HG03175 (cell line): Measurements from ENCODE around the gene MAPKAPK3.

Experiments used
- ATAC-seq: cut with Tn5 transposase; IDR thresholded peaks from one replicate; pipeline ENCODE4 v1.9.1; 2021; ENCODE audit warnings: mild to moderate bottlenecking, moderate library complexity; ENCODE audit not compliant: unreplicated experiment

Gene MAPKAPK3

GRCh38 chr3:50617096-50617791 is at the start of gene MAPKAPK3:
TSS of gene MAPKAPK3 (plus strand) at chr3:50617151. CDS start at chr3:50617566, 415 bp downstream.
- ATAC-seq = peak; percentile 23

- ATAC-seq = peak; percentile 75
Observed at GRCh38 chr3:50567386-50568167, 49.4 kb upstream of the MAPKAPK3 start, which contains the start of gene C3orf18. TSS of gene C3orf18 (minus strand) at chr3:50567747. CDS start at chr3:50565699, 2,048 bp downstream.

DNA sequence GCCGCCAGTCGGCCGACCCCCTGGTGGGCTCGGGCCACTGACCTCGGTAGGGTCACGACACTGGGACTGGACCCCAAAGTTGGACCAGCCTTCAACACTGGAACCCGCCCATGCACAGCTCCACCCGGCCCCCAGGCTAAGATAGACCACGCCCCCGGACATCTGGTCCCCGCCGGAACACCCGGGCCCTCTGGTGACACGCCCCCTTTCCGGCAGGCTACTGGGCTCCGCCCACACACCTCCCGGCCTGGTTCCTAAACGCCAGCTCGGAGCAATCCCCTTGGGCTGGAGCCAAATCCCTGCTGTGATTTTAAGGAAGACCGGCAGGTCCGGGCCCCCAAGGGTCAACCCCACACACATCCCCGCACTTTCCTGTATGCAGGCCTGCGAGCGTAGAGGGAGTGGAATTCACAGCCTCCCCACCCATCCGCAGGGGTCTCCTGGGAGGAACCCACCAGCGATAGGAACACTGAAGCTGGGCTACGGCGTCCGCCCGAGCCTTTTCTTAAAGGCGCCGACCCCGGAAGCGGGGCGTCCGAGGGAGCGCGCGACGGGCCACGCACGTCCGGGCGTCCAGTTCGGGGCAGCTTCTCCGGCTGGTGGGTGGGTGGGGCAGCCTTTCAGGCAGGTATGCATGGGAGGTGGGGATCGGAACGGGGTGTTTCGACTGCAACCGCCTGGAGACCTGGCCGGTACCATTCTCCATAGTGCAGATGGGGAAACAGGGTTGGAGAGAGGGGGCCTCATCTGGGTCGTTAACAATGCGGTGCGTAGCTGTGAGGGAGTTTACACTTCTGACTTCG is 47.8 kb upstream of the MAPKAPK3 start, which contains the start of gene HEMK1:
Gene HEMK1, plus strand, starts transcription at position 576 of the 803 bp plus-strand sequence. CDS start 1,583 bp downstream, outside the sequence.
- ATAC-seq = peak; percentile 64

DNA sequence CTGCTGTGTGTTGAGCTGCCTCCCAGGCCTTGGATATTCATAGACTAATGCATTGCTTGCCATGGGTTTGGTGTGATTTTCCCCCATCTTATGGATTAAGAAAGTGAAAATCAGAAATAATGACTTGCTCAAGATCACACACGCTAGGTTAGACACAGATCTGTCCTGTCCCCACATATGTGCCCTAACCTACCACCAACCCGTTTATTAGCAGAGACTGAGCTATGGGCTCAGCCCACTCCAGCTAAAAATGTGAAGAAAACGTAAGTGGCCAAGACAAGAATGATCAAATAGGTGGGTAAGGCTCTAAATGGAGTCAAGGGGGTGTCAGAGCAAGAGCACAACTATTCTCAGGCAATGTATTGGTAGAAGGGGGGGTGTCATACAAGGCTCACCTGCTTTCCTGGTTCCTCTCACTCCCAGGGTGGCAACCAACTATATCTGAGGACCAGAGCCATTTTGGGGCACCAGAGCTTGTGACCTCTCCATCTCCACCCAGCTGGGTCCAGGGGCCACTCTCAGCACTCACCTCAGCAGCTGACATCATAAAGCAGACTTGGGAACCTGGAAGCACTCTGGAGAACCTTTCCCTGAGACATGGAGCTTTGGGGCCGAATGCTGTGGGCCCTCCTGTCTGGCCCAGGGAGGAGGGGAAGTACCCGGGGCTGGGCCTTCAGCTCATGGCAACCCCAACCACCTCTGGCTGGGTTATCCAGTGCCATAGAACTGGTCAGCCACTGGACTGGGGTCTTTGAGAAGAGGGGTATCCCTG is 46.3 kb upstream of the MAPKAPK3 start:
- no peak for ATAC-seq

GRCh38 chr3:50571486-50571885 is 45.5 kb upstream of the MAPKAPK3 start:
- no peak for ATAC-seq

GRCh38 chr3:50572158-50572557 is 44.8 kb upstream of the MAPKAPK3 start:
- no peak for ATAC-seq

DNA sequence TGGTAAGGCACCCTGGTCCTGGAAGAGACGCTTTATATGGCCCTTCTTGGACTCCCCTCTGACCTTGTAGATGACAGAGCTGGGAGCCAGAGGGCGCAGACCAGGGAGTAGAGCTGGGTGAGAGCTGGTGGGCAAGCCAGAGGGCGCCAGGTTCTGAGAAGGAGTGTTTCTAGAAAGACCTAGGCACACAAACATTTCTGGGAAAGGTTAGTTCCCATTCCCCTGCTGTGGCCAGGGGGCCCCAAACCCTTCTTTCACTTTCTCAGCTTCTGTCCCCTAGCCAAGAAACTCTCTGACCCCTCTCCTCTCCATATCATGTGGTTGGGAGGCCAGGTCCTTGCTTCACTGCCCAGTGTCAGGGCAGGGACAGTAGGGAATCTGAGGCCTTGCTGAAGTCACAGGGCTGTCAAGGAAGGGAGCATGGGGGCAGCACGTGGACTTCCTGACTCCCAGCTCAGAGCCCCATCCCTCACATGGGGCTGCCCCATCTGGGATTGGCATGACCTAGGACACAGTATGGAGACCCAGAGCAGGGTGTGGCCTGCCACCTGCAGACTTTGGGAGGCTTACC is 44.1 kb upstream of the MAPKAPK3 start:
- no peak for ATAC-seq

DNA sequence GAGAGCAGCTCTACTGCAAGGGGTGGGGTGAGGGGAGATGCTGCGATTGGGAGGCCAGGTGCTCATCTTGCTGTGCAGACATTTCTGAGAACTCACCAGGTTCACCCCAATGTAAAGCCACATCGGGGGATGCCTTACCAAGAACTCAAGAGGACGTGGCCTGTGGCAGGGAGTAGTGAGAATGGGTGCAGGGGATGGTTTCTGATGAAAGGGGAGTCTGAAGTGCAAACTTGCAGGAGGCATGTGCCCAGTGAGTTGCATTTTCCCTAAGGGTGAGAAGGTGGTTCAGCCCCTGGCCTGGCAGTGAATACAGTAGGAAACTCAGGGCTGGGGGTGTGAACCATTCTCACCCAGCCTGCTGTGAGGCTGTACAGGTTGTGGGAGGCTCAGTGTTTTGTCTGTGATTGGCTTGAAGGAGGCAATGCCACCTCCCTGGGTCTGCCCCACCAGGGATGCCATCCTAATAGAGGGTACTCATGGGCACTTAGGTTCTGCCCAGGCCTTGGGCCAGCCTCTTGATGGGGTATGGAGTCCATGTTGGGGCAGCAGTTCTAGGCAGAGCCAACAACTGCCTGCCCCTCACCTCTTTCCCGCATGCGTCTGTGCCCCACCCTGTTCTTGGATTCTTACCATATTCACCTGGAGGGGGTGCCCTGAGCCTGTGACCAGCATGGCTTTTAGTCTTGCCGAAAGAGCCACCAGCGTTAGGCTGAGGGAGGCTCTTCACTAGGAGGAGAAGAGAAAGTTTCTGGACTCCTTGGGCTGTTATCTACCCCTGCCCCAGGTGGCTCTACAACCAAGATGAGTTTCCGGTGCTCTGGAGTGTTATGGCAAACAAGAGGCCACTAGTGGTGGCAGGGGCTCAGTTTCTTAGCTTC is 43.1 kb upstream of the MAPKAPK3 start:
- no peak for ATAC-seq

GRCh38 chr3:50574444-50574831 is 42.5 kb upstream of the MAPKAPK3 start:
- ATAC-seq = no peak

GRCh38 chr3:50575372-50575771 is 41.6 kb upstream of the MAPKAPK3 start:
- ATAC-seq = no peak

DNA sequence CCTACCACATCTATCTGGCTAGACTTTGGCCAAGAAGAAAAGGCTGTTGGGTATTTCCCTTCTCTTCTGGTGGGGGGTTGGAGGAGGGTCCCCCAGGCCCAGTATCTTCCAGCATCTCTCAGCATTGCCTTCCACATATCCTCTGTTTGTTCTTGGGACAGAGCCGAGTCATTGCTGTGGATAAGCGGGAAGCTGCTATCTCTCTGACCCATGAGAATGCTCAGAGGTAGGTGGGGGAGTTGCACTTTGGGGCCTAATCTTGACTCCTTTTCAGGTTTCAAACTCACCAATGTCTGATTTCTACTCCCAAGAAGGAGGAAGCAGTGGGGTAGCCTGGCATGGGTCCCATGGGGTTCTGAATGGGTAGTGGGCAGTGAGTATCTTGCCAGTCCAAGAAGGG is 39.6 kb upstream of the MAPKAPK3 start:
- ATAC-seq = no peak

- ATAC-seq = no peak
Observed at GRCh38 chr3:50580683-50581458, 36.1 kb upstream of the MAPKAPK3 start.

- no peak for ATAC-seq
Observed at GRCh38 chr3:50581459-50581842, 35.5 kb upstream of the MAPKAPK3 start.

DNA sequence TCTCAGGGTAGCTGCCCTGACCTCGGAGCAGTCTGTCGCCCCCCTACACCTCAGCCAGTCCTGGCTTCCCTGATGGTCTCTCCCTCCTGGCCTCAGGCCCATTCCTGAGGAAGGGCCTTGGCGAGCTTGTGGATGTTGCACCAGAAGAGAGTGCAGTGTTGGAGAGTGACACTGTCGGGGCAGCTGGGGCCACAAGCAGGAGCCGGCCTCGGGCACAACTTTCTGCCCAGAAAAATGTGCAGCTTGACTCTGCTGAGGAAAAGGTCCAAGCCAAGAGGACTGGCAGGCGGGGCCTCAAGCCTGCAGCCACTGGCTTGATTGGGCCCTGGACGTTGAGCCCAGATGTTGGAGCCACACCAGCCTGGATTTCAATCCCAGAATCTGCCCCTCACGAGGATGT is 34.9 kb upstream of the MAPKAPK3 start:
- no peak for ATAC-seq

DNA sequence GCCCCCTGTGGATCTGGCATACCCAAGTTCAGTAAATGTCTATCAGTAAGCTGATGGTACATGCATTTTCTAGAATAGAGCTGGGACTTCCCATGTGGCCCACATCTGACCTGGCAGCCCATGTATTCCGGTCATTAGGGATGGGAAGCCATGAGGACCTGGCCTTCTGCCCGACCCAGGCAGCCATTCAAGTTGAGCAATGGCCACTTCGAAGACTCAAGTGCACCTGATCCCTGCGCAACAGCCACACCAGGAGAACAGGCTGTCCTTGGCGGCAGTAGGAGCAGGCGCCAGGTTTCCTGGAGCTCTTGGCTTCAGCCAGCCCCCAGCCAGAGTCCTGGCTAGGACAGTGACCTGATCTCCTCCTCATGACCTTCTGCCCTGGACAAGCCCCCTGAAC is 33.1 kb upstream of the MAPKAPK3 start:
- no peak for ATAC-seq

GRCh38 chr3:50584391-50584790 is 32.6 kb upstream of the MAPKAPK3 start:
- ATAC-seq = no peak

DNA sequence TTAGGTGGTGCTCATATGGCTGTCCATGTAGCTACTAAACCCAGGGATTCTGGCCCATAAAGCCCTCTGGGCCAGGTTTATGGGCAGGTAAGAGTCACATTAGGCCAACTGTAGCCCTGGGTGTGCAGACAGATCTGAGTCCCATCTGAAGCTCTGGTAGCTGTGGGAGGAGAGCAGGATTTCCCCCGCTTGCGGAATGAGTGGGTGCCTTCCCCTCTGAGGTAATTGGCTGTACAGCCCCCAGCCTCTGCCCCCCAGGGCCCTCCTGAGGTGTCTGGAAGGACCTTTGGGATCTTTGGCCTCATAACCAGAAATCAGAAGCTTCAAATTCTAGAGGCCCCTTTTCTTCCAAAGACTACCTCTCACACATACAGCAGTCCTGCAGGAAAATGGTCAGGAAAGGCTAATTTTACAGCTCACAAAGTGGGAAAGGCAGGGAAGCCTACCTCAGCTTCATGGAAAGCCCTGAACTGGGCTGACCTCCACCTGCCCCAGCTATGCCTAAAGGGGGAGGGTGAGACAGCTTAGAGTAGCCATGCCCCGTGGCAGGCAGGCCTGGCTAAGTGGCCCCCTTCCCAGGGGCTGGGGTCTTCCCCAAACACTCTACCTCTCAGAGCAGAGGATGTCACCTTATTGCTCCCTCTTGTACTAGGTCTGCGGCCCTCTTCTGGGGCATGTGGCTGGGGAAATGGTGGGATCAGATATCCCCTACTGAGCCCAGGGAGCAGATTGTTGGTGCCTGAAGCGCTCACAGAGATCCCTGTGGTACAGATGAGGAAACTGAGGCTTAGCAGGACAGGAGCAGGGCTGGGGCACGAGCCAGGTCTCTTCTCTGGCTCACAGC is 30.8 kb upstream of the MAPKAPK3 start:
- ATAC-seq = no peak

DNA sequence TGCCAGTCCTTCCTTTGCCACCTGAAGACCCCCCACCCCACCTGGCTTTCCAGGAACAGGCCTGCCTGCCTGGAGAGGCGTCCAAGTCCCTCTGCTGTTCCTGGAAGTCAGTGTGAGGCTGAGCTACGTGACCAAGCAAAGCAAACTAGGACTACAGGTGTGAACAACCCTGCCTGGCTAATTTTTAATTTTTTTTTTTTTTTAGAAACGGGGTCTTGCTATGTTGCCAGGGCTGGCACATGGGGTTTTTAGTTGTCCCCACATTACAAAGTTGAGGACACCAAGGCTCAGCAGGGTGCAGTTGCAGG is 30.2 kb upstream of the MAPKAPK3 start:
- no peak for ATAC-seq
